Measurements from ENCODE around the gene SYDE2. TPM values are rescaled to one million over a fixed set of nuclear protein-coding genes. Genes with fewer than 3 reads are reported as not detected.
"Not testable (repeated sequence)": the region's sequence is repeated elsewhere in the genome, so short reads cannot be mapped to it uniquely, and the experiment has no call there.

The SYDE2 gene, protein sequence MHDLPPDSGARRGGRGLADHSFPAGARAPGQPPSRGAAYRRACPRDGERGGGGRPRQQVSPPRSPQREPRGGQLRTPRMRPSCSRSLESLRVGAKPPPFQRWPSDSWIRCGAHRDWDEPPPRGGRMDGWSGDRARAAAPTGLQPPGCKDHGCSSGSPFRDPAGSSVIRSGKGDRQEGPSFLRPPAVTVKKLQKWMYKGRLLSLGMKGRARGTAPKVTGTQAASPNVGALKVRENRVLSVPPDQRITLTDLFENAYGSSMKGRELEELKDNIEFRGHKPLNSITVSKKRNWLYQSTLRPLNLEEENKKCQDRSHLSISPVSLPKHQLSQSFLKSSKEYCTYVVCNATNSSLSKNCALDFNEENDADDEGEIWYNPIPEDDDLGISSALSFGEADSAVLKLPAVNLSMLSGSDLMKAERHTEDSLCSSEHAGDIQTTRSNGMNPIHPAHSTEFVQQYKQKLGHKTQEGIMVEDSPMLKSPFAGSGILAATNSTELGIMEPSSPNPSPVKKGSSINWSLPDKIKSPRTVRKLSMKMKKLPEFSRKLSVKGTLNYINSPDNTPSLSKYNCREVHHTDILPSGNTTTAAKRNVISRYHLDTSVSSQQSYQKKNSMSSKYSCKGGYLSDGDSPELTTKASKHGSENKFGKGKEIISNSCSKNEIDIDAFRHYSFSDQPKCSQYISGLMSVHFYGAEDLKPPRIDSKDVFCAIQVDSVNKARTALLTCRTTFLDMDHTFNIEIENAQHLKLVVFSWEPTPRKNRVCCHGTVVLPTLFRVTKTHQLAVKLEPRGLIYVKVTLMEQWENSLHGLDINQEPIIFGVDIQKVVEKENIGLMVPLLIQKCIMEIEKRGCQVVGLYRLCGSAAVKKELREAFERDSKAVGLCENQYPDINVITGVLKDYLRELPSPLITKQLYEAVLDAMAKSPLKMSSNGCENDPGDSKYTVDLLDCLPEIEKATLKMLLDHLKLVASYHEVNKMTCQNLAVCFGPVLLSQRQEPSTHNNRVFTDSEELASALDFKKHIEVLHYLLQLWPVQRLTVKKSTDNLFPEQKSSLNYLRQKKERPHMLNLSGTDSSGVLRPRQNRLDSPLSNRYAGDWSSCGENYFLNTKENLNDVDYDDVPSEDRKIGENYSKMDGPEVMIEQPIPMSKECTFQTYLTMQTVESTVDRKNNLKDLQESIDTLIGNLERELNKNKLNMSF
- total RNA-seq (2014; rRNA removed; shearing (Covaris generic)): 2.9 and 3.5 TPM in 2 replicates

DNA sequence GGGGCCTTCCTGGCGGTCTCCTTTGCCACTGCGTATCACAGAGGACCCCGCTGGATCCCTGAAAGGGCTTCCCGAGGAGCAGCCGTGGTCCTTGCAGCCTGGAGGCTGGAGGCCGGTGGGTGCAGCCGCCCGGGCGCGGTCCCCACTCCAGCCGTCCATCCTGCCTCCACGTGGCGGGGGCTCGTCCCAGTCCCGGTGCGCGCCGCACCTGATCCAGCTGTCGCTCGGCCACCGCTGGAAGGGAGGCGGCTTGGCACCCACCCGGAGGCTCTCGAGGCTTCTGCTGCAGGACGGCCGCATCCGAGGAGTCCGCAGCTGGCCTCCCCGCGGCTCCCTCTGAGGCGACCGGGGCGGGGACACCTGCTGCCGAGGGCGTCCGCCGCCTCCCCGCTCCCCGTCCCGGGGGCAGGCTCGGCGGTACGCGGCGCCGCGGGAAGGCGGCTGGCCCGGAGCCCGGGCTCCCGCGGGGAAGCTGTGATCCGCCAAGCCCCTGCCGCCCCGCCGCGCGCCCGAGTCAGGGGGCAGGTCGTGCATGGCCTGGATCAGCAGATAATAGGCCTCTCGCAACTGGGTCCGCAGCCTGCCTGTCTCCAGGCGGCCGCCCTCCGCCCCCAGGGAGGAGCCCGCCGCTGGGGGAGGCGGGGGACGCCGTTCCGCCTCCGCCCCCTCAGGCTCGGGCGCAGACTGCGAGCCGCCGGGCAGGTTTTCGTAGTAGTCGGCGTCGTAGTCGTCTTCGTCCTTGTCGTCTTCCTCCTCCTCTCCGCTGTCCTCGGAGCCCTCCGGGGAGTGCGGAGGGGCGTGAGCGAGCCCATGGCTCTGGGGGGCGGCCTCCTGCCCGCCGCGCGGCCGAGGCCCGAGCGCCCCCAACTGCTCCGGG lies at the start of gene SYDE2:
Gene SYDE2 (minus strand): TSS at position 554 of the 877 bp plus-strand sequence. CDS start 20 bp downstream, at position 534.
- DNase-seq (ENCODE audit: low spot score): peak; percentile 78

DNA sequence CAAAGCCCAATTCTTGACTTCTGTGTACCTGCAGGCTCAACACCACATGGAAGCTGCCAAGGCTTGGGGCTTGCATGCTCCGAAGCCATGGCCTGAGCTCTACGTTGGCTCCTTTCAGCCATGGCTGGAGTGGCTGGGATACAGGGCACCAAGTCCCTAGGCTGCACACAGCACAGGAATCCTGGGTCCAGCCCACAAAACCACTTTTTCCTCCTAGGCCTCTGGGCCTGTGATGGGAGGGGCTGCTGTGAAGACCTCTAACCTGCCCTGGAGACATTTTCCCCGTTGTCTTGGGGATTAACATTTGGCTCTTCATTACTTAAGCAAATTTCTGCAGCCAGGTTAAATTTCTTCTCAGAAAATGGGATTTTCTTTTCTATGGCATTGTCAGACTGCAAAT lies 48.2 kb upstream of the SYDE2 start:
- DNase-seq (ENCODE audit: low spot score): not testable (repeated sequence)

DNA sequence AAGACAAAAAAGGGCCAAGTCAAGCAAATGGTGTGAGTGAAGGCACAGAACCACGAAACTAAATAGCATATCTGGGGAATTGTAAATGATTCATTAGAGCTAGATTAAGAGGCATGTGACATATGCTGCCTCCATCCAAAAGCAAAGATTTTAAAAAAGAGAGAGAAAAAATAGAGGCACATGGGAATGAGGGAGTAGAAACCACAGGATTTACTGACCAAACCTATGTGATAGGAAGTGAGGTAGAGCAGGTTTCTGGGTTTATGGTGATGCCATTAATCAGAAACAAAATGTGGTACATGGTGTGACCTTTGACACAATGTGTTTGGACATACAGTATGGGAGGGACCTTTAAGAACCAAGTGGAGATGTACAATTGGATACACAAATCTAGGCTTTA lies 45.1 kb upstream of the SYDE2 start:
- no peak for DNase-seq (ENCODE audit: low spot score)

DNA sequence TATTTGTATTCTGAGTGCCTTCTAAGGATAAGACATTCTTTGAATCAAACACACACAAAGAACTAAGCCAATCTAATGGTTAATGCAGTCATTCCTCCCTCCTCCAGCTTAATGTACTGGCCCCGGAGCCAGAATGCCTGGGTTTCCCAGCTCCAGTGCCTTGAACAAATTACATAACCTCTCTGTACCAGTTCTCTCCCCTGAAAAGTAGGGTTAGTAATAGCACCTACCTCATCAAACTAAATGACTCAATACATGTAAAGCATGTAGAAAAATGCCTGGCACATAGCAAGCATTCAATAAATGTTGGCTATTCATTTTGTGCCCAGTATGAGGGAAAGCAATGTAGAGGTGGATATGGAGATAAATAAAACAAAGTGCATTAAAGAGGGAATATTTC lies 44.6 kb upstream of the SYDE2 start:
- no peak for DNase-seq (ENCODE audit: low spot score)

DNA sequence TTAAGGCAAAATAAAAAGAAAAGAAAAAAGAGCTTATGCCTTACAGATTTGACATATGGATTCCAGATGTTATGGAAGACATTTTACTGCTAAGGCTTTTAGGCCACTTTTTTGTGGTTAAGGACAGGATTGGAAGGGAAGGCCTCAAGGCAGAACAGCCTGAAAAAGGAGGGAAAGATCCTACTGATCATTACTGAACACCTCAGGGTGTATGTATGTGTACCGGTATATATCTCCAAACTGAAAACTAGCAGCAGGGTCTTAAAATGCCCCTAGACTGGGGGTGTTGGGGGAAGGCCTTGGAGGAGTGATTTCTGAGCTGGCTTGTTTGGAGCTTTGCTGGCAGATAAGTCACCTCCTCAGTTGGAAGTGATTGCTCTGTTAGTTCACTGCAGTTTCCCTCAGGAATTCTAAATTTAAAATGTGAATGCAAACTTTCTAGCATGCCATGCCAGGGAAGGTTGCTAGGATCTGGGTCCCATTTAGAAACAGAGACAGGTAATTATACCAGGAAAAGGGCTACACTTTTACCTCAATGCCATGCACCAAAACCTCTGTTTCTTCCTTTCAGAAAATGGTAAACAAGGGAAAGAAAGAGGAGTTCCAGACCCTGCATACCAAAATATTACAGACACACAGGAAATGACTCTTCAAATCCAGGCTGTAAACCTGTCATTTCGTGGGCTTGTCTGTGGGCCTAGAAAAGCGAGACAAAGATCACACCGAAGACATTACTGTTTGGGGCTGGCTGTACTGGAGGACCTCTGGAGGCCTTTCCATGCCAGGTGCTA lies 43.6 kb upstream of the SYDE2 start:
- no peak for DNase-seq (ENCODE audit: low spot score)

DNA sequence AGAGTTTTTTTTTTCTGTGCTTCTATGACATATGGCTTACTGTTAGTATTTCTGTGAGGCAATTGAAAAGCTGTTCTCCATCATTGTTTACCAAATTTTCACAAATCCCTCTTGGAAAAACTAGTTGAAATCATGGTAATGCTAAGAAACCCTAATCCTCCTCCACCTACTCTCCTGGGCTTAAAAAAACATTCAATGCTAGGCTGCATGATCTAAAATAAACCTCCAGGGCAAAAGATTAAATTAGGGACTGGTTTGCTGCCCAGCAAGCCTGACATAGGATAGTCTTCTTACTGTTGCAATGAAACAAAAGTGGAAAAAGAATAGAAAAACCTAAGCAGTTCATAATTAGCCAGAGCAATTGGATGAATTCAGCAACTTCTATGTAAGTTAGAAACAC lies 42.6 kb upstream of the SYDE2 start:
- DNase-seq (ENCODE audit: low spot score): no peak

DNA sequence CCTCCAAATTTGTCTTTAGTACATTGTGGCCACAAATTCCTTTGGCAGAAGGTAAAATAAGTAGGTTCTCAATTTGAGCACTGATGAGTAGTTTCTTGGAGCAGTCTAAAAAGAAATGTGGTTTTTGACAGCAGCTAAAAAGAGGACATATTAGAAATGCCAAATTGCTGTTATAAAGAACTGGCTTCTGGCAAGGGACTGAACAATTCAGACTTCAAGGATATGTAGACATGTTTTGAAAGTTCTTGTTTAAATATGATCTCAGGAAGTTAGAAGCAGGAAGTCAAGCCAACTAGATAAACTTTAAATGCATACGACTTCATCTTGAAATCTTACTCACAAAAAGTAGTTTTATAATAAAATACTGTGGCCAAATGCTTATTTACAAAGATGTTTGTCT lies 39.8 kb upstream of the SYDE2 start:
- DNase-seq (ENCODE audit: low spot score): no peak

DNA sequence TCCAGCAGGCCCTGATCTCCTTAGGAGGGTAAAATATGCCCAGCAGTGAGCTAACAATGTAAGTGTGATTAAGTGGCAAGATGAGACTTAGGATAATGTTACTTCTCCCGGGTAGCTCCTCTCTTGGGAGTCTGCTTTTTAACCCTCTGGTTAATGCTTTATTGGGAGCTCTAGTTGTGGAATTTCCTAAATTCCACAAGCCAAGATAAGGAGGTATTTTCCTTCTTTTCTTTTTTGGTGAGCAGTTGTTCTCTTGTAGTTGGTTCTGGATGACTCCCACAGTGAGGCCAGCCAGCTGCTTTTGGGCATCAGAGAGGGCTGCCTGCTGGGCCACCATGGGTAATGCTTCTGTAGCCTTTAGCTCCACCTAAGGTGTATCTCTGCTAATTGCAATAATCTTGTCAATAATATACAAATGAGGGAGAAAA lies 39.4 kb upstream of the SYDE2 start:
- DNase-seq (ENCODE audit: low spot score): peak; percentile 45

DNA sequence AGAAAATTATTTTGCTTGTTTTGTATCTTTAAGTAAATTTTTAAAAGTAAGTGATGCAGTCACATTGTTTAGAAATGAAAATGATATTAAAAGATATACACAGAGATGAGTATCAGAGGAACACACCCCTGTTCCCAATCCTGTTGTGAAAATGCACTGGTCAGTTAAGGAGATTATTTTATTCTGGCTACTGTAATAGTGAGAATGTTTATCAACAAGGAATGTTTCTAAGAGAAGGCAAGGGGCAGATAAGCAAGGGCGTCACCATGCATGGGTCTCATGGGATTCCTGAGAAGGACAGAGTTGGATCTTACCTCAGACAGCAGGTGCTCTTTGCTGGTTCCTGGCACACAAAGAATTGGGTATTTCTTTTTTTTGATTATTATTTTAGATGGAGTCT lies 36.8 kb upstream of the SYDE2 start:
- DNase-seq (ENCODE audit: low spot score): no peak

DNA sequence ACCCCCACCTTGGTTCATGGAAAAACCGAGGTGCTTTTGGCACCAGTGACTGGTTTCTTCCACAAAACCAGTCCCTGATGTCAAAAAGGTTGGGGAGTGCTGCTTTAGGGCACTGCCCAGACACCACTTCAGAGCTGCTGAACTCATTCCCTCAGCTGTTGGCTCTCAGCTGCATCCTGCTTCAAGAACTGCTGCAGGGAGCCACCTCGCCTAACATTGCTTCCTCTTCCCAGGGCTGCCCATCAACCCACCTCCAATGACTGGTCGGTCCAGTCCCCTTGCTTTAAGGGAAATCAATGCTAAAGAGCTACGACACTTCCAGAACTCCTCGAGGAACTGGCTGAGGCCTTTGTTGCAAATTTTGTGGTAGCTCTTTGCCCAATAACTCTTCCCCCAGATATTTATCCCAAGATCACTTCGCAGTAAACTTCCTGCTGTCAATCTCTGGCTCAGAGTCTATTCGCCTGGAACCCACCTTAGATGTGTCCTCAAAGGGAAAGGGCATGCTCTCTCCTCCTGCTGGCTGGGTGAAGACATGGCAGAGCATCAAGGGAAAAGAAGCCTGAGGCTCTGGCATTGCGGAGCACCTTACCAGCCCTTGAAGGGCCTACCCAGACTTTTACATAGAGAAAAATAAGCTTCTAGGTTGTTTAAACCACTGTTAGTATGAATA lies 29.6 kb upstream of the SYDE2 start:
- peak; percentile 66 for DNase-seq (ENCODE audit: low spot score)

DNA sequence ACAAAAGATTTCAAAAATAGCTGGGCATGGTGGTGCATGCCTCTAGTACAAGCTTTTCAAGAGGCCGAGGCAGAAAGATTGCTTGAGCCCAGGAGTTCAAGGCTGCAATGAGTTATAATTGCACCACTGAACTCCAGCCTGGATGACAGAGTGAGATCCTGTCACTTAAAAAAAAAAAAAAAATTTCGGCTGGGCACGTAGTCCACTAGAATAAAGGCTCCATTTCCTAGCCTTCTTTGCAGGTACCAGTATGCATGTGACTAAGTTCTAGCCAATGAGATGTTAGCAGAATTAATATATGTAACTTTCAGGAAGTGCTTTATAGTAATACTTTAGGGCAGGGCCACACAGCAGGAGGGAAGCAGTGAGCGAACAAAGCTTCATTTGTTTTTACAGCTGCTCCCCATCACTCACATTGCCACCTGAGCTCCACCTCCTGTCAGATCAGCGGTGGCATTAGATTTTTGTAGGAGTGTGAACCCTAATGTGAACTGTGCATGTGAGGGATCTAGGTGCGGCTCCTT lies 28.8 kb upstream of the SYDE2 start:
- peak; percentile 72 for DNase-seq (ENCODE audit: low spot score)

DNA sequence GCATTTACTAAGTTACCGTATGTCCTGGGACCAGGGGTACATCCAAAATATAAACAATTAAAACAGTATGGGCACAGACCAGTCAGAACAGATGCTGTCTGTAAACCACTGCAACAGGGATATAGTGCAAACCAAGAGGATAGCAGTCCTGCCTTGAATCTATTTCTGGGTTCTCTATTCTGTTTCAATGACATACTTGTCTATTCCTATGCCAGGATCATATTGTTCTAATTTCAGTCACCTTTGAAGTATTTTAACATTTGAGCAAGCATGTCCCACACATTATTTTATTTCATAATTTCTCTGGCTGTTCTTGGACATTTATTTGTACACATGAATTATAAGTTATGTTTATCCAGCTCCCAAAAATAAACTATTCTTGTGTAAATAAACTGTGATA lies 28.2 kb upstream of the SYDE2 start:
- DNase-seq (ENCODE audit: low spot score): no peak

DNA sequence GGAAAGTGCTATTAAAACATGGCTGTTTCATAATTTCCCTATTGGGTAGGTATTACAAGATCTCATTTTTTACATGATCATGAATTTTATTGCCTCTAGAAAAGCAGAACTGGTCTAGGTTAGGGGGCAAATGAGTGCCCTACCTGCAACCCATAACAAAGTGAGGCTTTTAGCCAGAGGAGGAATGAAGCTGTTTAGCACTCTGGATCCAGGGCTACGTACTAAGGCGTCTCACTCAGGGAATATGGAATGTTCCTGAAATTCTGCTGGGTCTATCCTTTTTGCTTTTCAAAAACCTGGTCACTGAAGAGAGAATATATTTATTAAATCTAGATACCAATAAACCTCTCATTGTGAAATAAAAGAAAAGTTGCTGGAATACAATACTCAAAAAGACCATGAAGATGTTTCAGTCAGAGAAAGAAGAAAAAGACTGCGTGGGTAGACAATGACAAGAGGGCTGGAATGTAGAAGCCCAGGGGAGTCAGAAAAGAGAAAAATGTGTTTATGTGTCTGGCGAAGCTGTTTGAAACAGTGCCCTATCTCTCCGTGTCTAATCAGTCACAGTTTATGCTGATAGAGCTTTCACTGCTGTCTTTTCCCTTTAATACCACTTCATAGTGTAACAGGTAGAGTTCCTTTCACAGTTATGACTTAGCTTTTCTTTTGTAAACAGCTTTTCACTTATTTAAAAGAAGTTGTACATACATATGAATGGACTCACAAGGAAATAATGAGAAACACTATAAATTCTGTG lies 25.0 kb upstream of the SYDE2 start:
- DNase-seq (ENCODE audit: low spot score): peak; percentile 26

DNA sequence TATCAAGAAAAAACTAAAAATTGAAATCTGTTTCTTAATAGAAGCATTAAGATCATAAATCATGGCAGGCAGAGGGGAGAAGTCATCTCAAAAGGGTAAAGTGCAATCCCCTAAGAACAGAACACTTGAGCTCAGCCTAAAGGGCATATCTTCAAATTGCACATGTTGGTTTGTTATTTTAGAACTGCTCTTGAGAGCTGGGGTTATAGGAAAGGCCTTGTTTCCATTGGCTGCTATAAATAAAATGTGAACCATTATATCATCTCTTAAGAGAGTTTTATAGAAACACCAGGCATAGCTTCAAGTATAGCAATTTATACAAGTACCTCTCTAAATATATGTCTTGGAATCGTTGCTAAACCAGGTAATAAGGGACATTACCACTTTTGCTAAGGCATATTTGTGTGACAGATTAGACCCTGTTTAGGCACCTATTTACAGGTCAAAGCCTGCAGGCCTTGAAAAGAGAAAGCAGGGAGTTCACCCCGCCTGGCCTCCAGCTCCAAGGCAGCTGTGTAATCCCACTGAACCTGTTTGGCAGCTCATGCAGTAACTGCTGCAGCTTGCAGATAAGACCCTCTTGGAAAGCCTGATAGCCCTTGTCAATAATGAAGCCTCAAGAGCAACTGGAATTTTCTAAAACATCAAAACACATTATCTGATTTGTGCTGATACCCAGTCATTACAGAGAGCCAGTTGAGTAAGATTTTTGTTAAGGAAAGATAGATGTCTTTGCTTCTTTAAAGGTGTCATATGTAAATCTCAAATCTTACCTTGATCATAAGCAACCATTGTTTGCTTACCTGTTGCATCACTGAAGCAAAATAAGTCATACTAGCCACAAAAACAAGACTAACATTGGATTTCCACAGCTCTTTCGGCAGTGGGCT lies 24.2 kb upstream of the SYDE2 start:
- DNase-seq (ENCODE audit: low spot score): peak; percentile 88

DNA sequence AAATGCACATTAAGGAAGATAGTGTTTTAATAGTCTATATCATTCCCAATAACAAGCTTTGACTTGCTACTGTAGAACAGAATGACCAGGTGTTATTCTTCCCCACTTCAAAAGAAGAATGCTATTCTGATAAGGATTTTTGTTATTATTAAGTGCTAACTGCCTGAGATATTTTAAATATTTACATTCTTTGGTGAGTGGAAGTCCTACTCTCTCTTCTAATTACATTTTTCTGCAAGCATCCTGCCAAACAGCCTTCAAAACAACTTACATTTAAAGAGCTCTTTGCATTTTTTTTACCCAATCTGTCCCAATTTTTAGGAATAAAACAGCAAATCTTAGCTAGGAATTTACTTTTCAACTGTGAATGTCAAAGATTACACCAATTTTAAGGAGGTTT lies 23.5 kb upstream of the SYDE2 start:
- DNase-seq (ENCODE audit: low spot score): no peak

DNA sequence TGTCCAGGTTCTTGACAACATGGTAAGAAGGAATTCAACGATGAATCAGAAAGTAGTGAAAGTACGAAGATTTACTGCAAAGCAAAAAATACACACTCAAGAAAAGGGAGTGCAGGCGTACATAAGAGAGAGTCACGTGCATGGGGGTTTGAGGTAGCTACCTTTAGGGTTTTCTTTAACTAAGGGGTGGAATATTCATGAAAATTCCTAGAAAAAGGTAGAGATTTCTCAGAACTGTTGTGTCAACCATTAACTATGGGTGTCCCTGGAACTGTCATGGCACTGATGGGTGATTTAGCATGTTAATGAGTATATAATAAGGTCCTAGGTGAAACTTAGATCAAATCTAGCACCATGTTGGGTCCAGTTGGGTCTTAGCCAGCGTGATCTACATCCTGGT lies 22.5 kb upstream of the SYDE2 start:
- DNase-seq (ENCODE audit: low spot score): no peak

DNA sequence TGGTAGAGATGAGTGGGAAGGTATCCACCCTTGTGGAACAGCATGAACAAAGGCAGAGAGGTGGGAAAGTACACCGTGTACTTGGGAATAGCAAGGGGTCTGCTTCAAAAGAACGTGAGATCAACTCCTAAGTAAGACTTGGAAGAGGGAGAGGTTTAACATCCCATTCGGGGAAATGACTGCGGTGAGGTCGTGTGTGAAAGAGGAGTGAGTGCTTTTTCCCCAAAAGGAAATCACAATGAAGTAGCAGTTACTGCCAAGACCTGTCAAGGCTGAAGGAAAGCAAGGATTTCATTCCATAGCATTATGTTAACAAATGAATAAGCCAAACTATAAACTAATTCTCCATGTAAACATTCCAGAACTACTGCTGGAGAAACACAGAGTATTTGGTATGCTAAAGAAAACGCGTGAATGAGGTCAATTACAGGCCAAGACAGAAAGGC lies 20.0 kb upstream of the SYDE2 start:
- no peak for DNase-seq (ENCODE audit: low spot score)

Measured in HT-29 (cell line).